OCI-LY1 (cell line): ENCODE measurements around the gene STX5.

Source experiments
- CTCF ChIP-seq: fragments of 200-600 bp; sonication (generic), shearing (Covaris generic); IDR thresholded peaks from 2 replicates; pipeline ENCODE4 v1.5.1; 2017; ENCODE audit warnings: mild to moderate bottlenecking, antibody characterized with exemption, low read length, moderate library complexity, mixed read lengths
- EZH2 ChIP-seq: fragments of 200-600 bp; sonication (generic), shearing (Covaris generic); IDR thresholded peaks from 2 replicates; pipeline ENCODE4 v1.8.0; 2017; ENCODE audit warnings: borderline replicate concordance, mixed run types, mild to moderate bottlenecking, antibody characterized with exemption, low read length, moderate library complexity, mixed read lengths

- no peak for TF ChIP-seq CTCF
- no peak for TF ChIP-seq EZH2
These were observed 33.8 kb upstream of the STX5 start for GRCh38 chr11:62865635-62866034.
